Tibial artery (tissue), 4 donors: ENCODE results near the gene MFAP1.
"Not testable (repeated sequence)": the region's sequence is repeated elsewhere in the genome, so short reads cannot be mapped to it uniquely, and the experiment has no call there.

ENCODE experiments used
- DNase-seq, 2 donors: peaks; one replicate each; pipeline ENCODE4 v3.0.0-alpha.2; 2019
- H3K27ac ChIP-seq, 2 donors: fragments of 200-600 bp; sonication (generic) in 1 of 2; 1 replicate in 1 of 2; 2 replicates in 1 of 2; pipeline ENCODE4 v1.5.1; 2018 to 2019; ENCODE audit warnings: mild to moderate bottlenecking in 1 of 2
- H3K27me3 ChIP-seq, 2 donors: fragments of 200-600 bp; sonication (generic) in 1 of 2; one replicate each; pipeline versions ENCODE4 v1.5.1 to v1.6.0; 2016 to 2019
- H3K36me3 ChIP-seq, 3 donors: fragments of 200-600 bp; sonication (generic) in 2 of 3; one replicate each; pipeline ENCODE4 v1.5.1; 2016 to 2019; ENCODE audit warnings: mild to moderate bottlenecking in 2 of 3
- H3K4me1 ChIP-seq, 4 donors: fragments of 200-600 bp; sonication (generic) in 2 of 4; 1 replicate in 3 of 4; 2 replicates in 1 of 4; pipeline ENCODE4 v1.5.1; 2016 to 2019
- H3K4me3 ChIP-seq, 2 donors: fragments of 200-600 bp; sonication (generic) in 1 of 2; 1 replicate in 1 of 2; 2 replicates in 1 of 2; pipeline ENCODE4 v1.5.1; 2018 to 2019; ENCODE audit warnings: mild to moderate bottlenecking in 2 of 2
- H3K9me3 ChIP-seq, 3 donors: fragments of 200-600 bp; sonication (generic) in 1 of 3; one replicate each; pipeline ENCODE4 v1.5.1; 2016 to 2019
- intact Hi-C: fragments of 100-400 bp; cut with DNase I; formaldehyde crosslinking; loops from one replicate; pipeline ENCODE4 v1.15.0; 2023; ENCODE audit warnings: low total_unique reads
- TF ChIP-seq, protein P1 (sequence below), 2 experiments: fragments of 200-600 bp in 1 of 2; fragments of 450-650 bp in 1 of 2; IDR thresholded peaks; one replicate each; pipeline ENCODE4 v1.5.1; 2017 to 2019; ENCODE audit warnings: antibody characterized with exemption in 2 of 2, mild to moderate bottlenecking in 1 of 2, moderate library complexity in 1 of 2

The MFAP1 gene

DNA sequence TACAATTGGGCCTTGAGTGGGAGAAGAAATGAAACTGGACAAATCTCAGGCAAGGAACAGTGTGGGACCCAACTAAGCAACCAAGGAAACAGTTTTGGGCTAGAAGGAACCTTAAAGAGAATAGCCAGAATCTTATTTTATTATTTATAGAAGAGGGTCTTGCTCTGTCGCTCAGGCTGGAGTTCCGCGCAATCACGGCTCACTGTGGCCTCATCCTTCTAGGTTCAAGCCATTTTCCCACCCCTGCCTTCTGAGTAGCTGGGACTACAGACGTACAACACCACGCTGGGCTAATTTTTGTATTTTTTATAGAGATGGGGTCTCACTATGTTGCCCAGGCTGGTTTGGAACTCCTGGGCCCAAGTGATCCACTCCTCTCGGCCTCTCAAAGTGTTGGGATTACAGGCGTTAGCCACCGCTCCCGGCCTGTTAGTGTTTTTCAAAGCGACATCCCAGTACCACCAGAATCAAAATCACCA lies 1.6 kb upstream of the MFAP1 start:
- Histone ChIP-seq H3K9me3 (no peaks in the 10 kb centered on the region), H3K27ac (peak overlapping the region; percentile 65 to 78), H3K27me3 (no peaks in the 10 kb centered on the region), H3K4me1 (peaks cover 4 to 53% (median 30%) of the 10 kb centered on the region in 4 donors), H3K4me3 (peak overlapping the region; percentile 58 to 59), H3K36me3 (peaks cover 0 to 4% (median 0%) of the 10 kb centered on the region in 3 donors)
- TF ChIP-seq, protein P1, sequence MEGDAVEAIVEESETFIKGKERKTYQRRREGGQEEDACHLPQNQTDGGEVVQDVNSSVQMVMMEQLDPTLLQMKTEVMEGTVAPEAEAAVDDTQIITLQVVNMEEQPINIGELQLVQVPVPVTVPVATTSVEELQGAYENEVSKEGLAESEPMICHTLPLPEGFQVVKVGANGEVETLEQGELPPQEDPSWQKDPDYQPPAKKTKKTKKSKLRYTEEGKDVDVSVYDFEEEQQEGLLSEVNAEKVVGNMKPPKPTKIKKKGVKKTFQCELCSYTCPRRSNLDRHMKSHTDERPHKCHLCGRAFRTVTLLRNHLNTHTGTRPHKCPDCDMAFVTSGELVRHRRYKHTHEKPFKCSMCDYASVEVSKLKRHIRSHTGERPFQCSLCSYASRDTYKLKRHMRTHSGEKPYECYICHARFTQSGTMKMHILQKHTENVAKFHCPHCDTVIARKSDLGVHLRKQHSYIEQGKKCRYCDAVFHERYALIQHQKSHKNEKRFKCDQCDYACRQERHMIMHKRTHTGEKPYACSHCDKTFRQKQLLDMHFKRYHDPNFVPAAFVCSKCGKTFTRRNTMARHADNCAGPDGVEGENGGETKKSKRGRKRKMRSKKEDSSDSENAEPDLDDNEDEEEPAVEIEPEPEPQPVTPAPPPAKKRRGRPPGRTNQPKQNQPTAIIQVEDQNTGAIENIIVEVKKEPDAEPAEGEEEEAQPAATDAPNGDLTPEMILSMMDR (IDR thresholded peaks at IDR 0.05), result no peak
- intact Hi-C loops, result no loop called here
- DNase-seq, result no peak

DNA sequence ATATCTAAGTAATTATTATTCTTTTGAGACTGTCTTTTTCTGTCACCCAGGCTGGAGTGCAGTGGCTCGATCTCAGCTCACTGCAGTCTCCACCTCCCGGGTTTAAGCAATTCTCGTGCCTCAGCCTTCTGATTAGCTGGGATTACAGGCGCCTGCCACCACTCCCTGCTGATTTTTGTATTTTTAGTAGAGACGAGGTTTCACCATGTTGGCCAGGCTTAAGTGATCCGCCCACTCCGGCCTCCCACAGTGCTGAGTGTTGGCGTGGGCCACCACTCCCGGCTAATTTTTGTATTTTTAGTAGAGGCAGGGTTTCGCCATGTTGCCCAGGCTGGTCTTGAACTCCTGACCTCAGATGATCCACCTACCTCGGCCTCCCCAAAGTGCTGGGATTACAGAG lies 815 bp upstream of the MFAP1 start:
- peaks cover 0 to 11% (median 0%) of the 10 kb centered on the region in 3 donors for H3K36me3 ChIP-seq
- H3K27me3 ChIP-seq, H3K9me3 ChIP-seq, H3K27ac ChIP-seq, H3K4me3 ChIP-seq, DNase-seq: not testable (repeated sequence)
- intact Hi-C loops, result loop anchor here (2.0 kb wide), 1 partner anchor 25 kb away; the partner anchor contains the start of genes HYPK and SERINC4
- peaks cover 4 to 53% (median 31%) of the 10 kb centered on the region in 4 donors for H3K4me1 ChIP-seq

DNA sequence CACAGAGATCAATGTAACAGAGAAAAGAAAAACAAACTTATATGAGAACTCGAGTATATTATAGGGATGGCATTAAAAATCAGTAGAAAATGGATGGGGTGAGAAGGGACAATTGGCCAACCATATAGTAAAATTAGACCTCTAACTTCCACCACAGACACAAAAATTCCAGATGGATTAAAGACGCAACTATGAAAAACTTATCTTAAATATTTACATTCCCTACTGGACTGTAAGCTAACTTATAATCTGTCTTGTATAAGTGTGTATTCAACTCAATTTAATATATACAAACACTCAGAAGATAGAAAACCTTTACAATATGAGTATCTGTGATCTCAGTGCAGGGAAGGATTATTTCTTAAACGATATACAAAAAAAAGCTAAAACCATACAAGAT lies 3.0 kb downstream of the MFAP1 start:
- Histone ChIP-seq H3K27ac (no peak overlapping the region), H3K9me3 (no peaks in the 10 kb centered on the region), H3K4me3 (no peak overlapping the region), H3K4me1 (peaks cover 4 to 38% (median 24%) of the 10 kb centered on the region in 4 donors), H3K27me3 (no peaks in the 10 kb centered on the region), H3K36me3 (peaks cover 5 to 24% (median 11%) of the 10 kb centered on the region in 3 donors)
- intact Hi-C loops, result no loop called here
- TF ChIP-seq, protein P1 (IDR thresholded peaks at IDR 0.05), result no peak
- DNase-seq, result no peak

DNA sequence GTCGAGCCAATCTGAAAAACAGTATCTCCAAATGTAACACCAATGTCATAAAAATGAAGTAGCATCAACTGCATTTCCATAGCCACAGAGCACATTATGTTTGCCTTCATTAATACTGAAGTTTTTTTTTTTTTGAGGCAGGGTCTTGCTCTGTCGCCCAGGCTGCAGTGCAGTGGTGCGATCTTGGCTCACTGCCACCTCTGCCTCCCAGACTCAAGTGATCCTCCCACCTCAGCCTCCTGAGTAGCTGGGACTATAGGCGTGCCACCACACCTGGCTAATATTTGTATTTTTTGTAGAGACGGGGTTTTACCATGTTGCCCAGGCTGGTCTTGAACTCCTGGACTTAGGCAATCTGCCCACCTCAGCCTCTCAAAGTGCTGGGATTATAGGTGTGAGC lies 9.4 kb downstream of the MFAP1 start:
- DNase-seq, H3K27ac ChIP-seq, H3K27me3 ChIP-seq, H3K4me3 ChIP-seq, H3K4me1 ChIP-seq, intact Hi-C loops, H3K9me3 ChIP-seq: not testable (repeated sequence)
- peaks cover 58 to 76% (median 71%) of the 10 kb centered on the region in 3 donors for H3K36me3 ChIP-seq

DNA sequence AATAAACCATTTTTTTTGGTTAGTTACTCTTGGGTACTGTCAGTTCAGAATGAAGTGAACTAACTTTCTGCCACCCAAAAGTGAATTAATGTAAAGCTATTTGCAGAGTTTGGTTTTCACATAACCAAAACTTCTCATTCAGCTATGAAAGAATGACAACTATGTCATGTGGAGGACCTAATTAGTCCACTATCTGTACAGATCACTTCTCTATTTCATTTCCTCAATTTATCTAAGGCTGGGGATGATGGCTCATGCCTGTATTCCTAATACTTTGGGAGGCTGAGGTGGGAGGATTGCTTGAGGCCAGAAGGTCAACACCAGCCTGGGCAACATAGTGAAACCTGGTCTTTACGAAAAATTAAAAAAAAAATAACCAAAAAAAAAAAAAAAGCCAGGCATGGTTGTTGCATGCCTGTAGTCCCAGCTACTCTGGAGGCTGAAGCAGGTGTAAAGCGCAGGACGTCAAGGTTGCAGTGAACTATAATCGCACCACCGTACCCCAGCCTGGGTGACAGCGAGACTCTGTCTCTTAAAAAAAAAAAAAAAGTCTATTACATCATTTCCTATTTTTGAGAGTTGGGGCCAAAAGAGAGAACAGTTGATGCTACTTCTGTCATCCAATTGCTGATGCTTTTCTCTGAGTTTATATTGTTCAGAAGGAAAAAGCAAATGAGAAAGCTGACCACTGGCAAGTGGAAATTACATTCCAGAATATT lies 15.4 kb downstream of the MFAP1 start:
- peaks cover 89 to 99% (median 94%) of the 10 kb centered on the region in 3 donors for H3K36me3 ChIP-seq
- no peak for DNase-seq
- TF ChIP-seq, protein P1 (IDR thresholded peaks at IDR 0.05), result no peak
- no peaks in the 10 kb centered on the region for H3K27me3 ChIP-seq
- intact Hi-C loops, result no loop called here
- no peaks in the 10 kb centered on the region for H3K9me3 ChIP-seq
- no peaks in the 10 kb centered on the region for H3K4me1 ChIP-seq
- no peak overlapping the region for H3K27ac ChIP-seq
- no peak overlapping the region for H3K4me3 ChIP-seq

DNA sequence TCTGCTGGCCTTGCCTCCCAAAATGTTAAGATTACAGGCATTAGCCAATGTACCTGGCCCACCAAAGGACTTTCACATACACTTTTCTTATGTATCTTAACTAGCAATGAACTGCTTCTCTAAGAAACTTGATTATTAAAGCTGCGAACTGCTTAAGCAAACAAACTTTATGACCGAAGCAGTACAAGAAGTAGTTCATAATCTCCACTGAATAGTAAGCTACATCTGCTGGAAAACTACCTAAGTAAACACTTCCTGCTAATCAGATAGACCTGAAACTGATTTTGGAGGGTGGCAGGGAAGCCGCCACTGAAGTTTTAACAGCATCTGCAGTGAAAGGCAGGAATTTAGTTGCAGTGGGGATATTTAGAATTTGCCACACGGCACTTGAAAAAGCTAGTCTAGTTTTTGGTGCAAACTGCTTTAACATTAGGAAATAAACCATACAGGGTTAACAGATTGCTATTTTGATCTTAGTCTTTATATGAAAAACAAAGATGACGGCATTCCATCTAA lies 16.0 kb downstream of the MFAP1 start:
- Histone ChIP-seq H3K4me1 (no peaks in the 10 kb centered on the region), H3K4me3 (no peak overlapping the region), H3K36me3 (peaks cover 83 to 99% (median 94%) of the 10 kb centered on the region in 3 donors), H3K9me3 (no peaks in the 10 kb centered on the region), H3K27ac (no peak overlapping the region), H3K27me3 (no peaks in the 10 kb centered on the region)
- intact Hi-C loops, result no loop called here
- DNase-seq, result no peak
- TF ChIP-seq, protein P1 (IDR thresholded peaks at IDR 0.05), result no peak

DNA sequence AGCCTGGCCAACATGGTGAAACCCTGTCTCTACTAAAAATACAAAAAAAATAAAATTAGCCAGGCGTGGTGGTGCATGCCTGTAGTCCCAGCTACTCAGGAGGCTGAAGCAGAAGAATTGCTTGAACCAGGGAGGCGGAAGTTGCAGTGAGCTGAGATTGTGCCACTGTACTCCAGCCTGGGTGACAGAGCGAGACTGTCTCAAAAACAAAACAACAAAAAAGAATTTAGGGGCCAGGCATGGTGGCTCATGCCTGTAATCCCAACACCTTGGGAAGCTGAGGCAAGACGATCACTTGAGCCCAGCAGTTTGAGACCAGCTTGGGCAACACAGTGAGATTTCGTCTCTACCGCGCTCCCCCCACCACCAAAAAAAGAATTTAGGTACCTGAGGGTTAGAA lies 21.8 kb downstream of the MFAP1 start:
- intact Hi-C loops, H3K9me3 ChIP-seq, H3K27me3 ChIP-seq, H3K27ac ChIP-seq, DNase-seq, H3K4me3 ChIP-seq: not testable (repeated sequence)
- peaks cover 0 to 31% (median 22%) of the 10 kb centered on the region in 4 donors for H3K4me1 ChIP-seq
- peaks cover 48 to 72% (median 59%) of the 10 kb centered on the region in 3 donors for H3K36me3 ChIP-seq
